T47D (cell line): ENCODE data around the gene TACR2.

Experiments
- DNase-seq, 2 experiments: peaks; one replicate each; pipeline versions ENCODE4 v3.0.0 to v3.0.0-alpha.2; 2011 to 2012; ENCODE audit warnings: low read depth in 1 of 2, low spot score in 1 of 2
- JUND ChIP-seq: IDR thresholded peaks from 2 replicates; pipeline ENCODE4 v1.6.1; 2012; ENCODE audit warnings: low read depth
- in situ Hi-C: cut with HindIII; loops from 2 replicates; pipeline ENCODE4 v1.10.0; 2016; ENCODE audit warnings: low sequenced_read_pairs, low pct_unique_long_range_greater_than_20kb

The TACR2 gene

DNA sequence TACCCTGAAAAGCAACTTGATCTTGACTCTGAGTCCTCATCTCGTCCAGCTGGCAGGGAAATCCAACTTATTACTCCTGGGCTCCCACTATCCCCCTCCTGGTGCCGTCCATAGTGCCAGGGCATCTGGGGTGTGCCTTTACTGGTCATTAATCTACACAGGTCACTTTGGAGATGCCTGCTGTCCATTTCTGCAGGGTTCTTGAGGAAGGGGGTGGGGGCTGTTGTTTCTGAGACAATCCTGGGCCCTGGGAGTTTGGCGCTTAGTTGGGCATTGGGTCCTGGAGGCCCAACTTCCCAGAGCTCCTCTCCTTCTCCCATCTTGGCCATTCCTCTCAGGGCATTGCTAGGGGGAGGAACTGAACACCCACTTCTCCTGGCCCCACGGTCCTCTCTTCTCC, 6.0 kb upstream of the TACR2 start:
- no peak for DNase-seq
- TF ChIP-seq JUND: no peak
- in situ Hi-C loops: no loop called here

DNA sequence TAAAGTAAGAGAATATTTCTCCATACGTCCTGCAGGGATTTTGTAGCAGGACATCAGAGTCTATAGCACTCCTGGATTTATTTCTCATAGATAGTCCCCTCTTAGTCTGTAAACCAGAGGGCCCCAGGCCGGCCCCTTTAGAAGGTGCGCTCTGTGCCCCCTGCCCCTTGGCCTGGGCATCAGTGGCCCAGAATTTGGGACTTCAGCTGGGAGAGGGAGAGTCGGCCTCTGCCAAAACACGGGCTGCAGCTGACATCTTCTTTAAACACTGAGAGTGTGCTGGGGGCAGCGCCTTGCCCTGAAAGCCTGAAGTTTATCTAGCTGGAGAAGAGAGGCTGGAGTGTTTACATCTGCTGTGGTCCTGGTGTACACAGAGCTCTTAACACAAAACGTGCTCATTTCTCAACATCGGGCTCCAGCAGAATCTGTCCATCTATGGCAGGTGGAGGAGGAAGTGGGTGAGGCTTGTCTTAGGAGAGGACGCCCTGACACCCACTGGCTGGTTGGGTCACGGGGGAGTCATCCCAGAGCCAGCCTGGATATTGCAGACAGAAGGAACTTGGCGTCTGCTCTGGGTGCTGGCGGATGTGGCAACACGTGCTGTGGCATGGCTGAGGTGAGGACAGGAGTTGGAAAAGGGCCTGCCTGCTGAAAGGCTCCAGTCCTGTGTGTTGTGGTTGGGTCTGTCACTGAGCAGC, 5.0 kb upstream of the TACR2 start:
- peak in 1 of 2 experiments; percentile 72 for DNase-seq
- in situ Hi-C loops: no loop called here

DNA sequence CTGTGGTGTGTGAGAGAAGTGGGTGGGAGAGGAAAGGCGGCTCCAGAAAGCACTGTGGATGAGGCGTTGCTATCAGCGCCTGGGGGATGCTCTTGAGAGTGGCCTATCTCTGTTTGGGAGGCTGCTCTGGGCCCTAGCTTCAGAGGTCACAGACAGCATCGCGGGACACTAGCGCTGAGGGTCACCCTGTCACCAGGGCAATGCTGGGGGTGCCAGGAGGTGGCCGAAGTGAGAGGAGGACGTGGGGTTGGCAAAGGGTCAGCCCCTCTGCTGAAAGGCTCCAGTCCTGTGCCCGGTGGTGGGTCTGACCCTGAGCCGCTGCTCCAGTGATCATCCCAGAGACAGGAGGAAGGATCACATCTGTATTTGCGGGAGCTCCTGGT, 3.0 kb upstream of the TACR2 start:
- in situ Hi-C loops: no loop called here
- no peak for DNase-seq
- no peak for TF ChIP-seq JUND

More for the DNA sequence above, 5.0 kb upstream of the TACR2 start:
- no peak for TF ChIP-seq JUND

DNA sequence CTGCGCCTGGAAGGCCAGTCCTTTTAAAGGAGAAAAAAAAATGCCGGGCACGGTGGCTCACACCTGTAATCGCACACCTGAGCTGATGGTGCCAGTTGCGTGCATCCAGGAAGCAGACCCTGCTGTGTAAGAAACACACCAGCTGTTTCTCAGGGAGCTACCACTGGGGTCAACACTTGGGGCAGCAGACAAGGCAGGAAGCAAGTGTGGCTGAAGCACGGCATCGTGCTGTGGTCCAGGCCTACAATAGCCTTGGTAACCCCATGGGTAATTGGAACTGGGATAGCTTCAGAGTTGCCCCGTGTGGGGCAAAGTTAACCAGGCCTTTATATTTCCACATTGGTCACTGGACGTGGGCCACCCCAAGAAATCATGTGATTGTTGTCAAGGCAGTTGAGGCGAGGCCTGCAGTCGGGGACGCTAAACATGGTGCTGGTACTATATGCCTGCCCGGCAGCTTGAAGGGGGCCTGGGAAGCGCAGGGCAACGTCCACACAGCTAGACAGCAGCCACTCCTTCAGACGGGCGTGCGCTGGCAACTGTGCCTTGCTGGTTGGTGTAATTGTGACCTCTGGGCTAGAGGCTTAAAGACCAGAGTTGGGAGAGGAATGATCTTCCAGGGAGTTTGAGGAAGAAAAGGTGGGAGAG, 2.5 kb upstream of the TACR2 start:
- no peak for DNase-seq
- in situ Hi-C loops: no loop called here
- no peak for TF ChIP-seq JUND

DNA sequence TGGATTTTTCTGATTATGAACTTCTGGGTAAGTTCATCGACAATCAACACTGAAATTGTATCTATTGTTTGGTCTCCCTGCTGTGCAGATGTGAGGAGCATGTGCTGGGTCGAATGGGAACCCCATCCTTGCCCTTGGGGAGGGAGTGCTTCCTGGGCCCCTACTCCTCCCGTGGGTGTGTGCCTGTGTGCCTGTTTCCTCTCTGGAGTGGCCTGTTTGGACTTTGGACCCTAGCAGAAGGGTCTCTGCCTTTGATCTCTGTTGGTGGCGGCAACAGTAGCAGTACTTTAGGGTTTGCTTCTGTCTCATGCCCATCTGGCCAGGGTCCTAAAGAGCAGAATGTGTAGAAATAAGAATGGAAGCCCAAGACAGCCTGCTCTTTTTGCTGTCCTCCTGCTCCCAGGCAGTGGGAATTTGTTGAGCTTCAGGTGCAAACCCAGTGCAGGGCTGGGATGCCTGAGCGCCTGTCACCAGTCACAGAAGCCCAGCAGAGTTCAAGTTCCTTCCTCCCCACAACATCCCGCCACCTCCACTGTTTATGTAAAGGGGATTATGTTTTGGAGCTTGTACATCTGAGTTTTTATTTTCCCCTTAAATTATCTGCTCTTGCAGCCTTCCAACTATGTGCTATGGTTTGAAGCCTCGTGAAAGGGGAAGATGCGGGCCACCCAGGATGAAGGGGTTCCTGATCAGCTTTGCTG, 1.5 kb upstream of the TACR2 start:
- DNase-seq: no peak
- TF ChIP-seq JUND: no peak
- in situ Hi-C loops: no loop called here

DNA sequence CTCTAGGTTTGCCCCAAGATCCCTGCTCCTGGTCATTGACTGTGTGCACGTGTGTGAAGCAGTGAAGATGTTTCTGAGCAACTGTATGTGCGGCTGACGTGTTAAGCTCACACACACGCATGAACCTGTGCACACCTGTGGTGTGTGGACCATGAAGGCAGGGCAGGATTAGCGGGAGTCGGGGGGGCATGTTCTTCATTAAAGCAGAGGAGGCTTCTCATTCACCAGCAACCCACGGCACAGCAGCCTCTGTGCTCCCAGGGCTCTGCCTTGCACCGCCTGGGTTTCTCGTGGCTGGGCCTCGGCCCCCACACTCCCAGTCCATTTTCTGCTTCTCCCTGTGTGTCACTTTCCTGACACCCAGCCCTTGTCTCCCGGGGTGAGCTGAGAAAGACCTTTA, 824 bp upstream of the TACR2 start:
- TF ChIP-seq JUND: no peak
- no peak for DNase-seq
- in situ Hi-C loops: no loop called here

DNA sequence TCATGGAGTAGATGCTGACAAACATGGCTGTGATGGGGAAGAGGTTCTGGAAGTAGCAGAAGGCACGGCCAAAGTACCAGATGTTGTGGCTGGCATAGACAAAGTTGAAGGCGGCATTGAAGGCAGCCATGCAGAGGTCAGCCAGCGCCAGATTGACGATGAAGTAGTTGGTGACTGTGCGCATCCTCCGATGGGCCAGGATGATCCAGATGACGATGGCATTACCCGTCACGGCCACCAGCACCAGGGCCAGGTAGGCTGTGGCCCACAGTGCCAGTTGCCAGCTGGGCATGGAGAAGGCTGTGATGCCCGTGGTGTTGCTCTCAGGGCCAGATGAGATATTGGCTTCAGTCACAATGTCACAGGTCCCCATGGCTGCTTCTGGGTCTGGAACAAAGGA, 767 bp downstream of the TACR2 start:
- no peak for TF ChIP-seq JUND
- in situ Hi-C loops: no loop called here
- no peak for DNase-seq

DNA sequence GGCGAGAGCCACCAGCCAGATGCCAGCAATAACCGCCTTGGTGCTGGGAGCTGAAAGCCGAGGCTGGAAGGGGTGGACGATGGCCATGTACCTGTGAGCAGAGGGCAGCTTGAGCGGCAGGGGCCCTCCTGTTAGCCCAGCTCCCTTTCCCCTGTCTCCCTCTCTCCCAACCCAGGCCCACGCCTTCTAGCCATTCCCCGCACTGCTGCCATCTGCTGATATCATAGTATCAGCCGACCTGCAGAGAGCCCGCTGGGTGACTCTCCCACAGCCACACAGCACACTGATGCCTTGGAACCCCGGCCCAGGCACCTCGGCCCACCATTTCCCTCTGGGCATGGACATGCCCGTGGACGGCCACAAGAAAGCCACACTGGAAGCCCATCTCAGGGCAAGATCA, 1.7 kb downstream of the TACR2 start:
- no peak for DNase-seq
- in situ Hi-C loops: no loop called here
- no peak for TF ChIP-seq JUND

DNA sequence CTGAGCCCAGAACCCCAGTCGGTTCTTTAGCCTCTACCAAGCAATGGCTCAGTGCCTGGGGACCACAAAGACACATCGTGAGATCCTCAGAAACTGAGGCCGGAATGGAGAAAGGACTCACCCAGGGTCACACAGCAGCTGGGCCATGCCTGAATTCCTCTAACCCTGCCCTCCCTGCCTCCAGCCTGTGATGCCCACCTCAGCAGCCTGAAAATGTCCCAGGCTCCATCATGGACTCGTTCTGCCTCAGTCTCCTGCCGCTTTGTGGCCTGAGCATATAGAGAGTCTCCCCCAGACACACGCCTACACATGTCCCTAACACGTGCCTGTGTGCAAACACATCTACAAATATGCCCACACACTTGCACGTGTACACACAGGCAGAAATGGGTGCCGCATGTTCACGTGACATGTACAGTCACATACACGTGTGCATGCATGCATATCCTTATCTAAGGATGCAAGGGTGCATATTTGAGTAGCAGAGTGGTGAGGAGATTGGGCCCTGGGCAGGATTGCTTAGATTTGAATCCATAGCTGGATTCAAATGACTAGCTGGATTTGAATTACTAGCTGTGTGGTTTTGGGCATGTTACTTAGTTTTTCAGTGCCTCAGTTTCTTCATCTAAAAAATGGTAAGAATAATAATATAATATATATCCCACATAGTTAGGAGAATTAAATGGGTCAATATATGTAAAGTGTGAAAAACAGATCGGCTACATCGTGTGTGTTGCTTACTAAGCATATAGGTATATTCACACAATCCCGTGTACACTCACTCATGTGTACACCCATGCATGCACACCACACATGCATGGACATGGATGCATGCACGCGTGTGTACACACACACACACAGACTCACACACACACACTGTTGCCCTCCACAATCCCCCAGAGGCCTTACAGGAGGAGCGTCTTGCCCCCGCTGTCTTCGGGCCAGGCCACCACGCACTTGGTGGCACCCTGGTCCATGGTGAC, 2.4 kb downstream of the TACR2 start:
- DNase-seq: no peak
- in situ Hi-C loops: no loop called here
- no peak for TF ChIP-seq JUND

DNA sequence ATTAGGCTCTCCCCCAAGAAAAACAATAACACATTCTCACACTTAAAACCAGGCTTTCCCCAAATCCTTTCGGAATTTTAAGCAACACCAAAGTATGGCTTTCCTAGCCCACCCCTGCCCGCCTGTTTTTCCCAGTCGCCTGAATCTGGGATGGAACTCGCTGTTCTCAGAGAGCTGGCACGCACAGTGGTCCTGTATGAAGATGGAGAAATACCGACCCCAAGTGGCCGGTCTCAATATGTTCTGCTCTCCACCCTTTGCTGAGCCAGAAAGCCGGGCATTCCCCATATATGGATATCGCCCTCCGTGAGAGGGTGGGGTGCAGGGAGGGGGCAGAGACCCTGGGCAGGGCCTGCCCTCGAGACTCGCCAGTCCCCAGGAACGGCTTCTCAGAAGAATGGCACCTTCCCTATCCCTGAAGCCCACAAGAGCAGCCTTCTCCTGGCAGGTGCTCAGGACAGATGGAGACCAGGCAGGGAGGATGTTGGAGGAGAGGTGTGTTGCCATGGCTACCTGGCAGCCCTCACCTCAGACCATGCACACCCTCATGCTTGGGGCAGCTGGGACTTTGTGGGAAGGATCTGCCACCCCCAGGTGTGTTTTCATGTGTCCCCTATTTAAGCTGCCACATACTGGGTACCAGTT, 3.4 kb downstream of the TACR2 start:
- peak; percentile 29 to 57 for DNase-seq
- in situ Hi-C loops: no loop called here

DNA sequence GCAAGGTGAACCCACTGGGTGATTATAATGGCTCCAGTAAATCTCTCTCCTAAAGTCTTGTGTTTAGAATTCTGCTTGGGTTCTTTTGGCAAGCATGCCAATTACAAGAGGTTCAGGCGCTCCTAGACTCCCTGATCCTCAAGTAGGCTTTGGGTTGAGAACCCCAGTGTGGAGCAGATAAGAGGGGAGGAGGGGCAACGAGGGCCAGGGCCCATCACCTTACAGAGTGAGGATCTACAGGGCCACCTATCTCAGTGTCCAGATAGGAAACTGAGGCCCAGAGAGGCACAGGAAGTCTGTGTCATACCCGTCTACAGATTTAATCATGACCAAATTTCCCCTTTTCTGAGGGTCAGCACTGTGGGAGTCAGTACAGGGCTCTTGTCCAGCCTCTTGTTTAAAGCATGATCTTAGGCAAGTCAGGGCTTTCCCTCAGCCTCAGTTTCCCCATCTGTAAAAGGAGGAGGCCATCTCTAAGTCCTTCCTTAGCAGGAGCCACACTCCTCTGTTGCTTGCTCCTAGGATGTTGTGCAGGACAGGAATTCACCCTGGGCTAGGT, 4.4 kb downstream of the TACR2 start:
- no peak for DNase-seq
- in situ Hi-C loops: no loop called here
- no peak for TF ChIP-seq JUND

More for the DNA sequence above, 3.4 kb downstream of the TACR2 start:
- TF ChIP-seq JUND: no peak
